Measurements from ENCODE around the gene PDZD2. TPM values are rescaled to one million over a fixed set of nuclear protein-coding genes. Genes with fewer than 3 reads are reported as not detected.

The PDZD2 gene
- total RNA-seq, 1 experiment from 2014 or later = 0.37 TPM

- DNase-seq (ENCODE audit: low read depth, low spot score) (no peak), ATAC-seq (no peak)
- TF ChIP-seq JUND (IDR thresholded peaks at IDR 0.05) (no peak), CEBPB (IDR thresholded peaks at IDR 0.05; ENCODE audit: low read depth) (no peak), EGR1 (IDR thresholded peaks at IDR 0.05; ENCODE audit: low read depth) (no peak), CBX3 (IDR thresholded peaks at IDR 0.05; ENCODE audit: low read depth) (no peak), CTCF (IDR thresholded peaks at IDR 0.05 in 2 of 3, conservative IDR thresholded peaks at IDR 0.05 in 1 of 3; ENCODE audit: borderline replicate concordance in 1 of 3, insufficient read depth in 1 of 3, low read depth in 2 of 3, low read length in 2 of 3) (no peak), ELF1 (IDR thresholded peaks at IDR 0.05; ENCODE audit: borderline replicate concordance, low read depth) (no peak), POLR2A (IDR thresholded peaks at IDR 0.05; ENCODE audit: borderline replicate concordance, extremely low read depth, insufficient read depth, insufficient read length) (no peak), EZH2phosphoT487 (IDR thresholded peaks at IDR 0.05; ENCODE audit: borderline replicate concordance) (no peak), ZNF274 (IDR thresholded peaks at IDR 0.05; ENCODE audit: low read depth, low read length) (no peak), RAD21 (IDR thresholded peaks at IDR 0.05; ENCODE audit: low read depth) (no peak), MAX (IDR thresholded peaks at IDR 0.05) (no peak), SRF (IDR thresholded peaks at IDR 0.05; ENCODE audit: low read depth) (no peak), ZFX (IDR thresholded peaks at IDR 0.05) (no peak), TCF7L2 (IDR thresholded peaks at IDR 0.05; ENCODE audit: borderline replicate concordance, extremely low read depth, insufficient read depth, insufficient read length) (no peak), ATF3 (IDR thresholded peaks at IDR 0.05) (no peak), EZH2 (IDR thresholded peaks at IDR 0.05) (no peak), REST (IDR thresholded peaks at IDR 0.05; ENCODE audit: low read depth) (no peak), POLR2AphosphoS5 (IDR thresholded peaks at IDR 0.05; ENCODE audit: low read depth, low read length) (no peak), SIN3A (IDR thresholded peaks at IDR 0.05; ENCODE audit: low read depth) (no peak)
- no peak overlapping the region for H3K4me3 ChIP-seq (replicated peaks in 1 of 2; ENCODE audit: low read depth in 1 of 2, low read length in 2 of 2)
- no peaks in the 10 kb centered on the region for H3K9me3 ChIP-seq (ENCODE audit: control insufficient read depth in 1 of 2, insufficient read depth in 1 of 2, low read depth in 1 of 2, low read length in 2 of 2)
- ChIA-PET CTCF (no interaction called here), RAD21 (ENCODE audit: low non-redundant PET in 1 of 2, low total read pairs in 2 of 2, uncharacterized antibody in 2 of 2, unreplicated experiment in 2 of 2) (no interaction called here), POLR2A (no interaction called here)
- H3K36me3 ChIP-seq (ENCODE audit: control insufficient read depth in 1 of 2, insufficient read depth in 2 of 2, low read length in 2 of 2) = no peaks in the 10 kb centered on the region
- H3K27ac ChIP-seq (ENCODE audit: low read depth, low read length) = no peak overlapping the region
- intact Hi-C loops (cut with micrococcal nuclease) = no loop called here
- H2AFZ ChIP-seq (ENCODE audit: low read depth, low read length, poor library complexity, severe bottlenecking) = no peak overlapping the region
- no peaks in the 10 kb centered on the region for H3K79me2 ChIP-seq (ENCODE audit: insufficient read depth, low read length)
- H4K20me1 ChIP-seq (ENCODE audit: insufficient read depth) = no peaks in the 10 kb centered on the region
- no TSS peak for BruUV-seq (replicated peaks)
- no peaks in the 10 kb centered on the region for H3K27me3 ChIP-seq (ENCODE audit: insufficient read depth, low read length)
- no peak overlapping the region for H3K4me2 ChIP-seq (ENCODE audit: low read length)
- H3K9me2 ChIP-seq (ENCODE audit: insufficient read depth) = no peaks in the 10 kb centered on the region
- H3K9ac ChIP-seq (ENCODE audit: low read length) = no peak overlapping the region
- peaks cover 12 to 19% of the 10 kb centered on the region in 2 experiments for H3K4me1 ChIP-seq (ENCODE audit: control insufficient read depth in 1 of 2, insufficient read depth in 2 of 2, low read length in 2 of 2)
These were observed 328.5 kb downstream of the PDZD2 start for GRCh38 chr5:31967461-31967860.
